Stimulated activated naive CD4-positive, alpha-beta T cell (primary cell): ENCODE results near the gene ATP6V1F.

ENCODE experiments used
- DNase-seq, 6 experiments: peaks; one replicate each; lab custom pipeline; 2025; lab: John Stamatoyannopoulos, UW

ATP6V1F gene

DNA sequence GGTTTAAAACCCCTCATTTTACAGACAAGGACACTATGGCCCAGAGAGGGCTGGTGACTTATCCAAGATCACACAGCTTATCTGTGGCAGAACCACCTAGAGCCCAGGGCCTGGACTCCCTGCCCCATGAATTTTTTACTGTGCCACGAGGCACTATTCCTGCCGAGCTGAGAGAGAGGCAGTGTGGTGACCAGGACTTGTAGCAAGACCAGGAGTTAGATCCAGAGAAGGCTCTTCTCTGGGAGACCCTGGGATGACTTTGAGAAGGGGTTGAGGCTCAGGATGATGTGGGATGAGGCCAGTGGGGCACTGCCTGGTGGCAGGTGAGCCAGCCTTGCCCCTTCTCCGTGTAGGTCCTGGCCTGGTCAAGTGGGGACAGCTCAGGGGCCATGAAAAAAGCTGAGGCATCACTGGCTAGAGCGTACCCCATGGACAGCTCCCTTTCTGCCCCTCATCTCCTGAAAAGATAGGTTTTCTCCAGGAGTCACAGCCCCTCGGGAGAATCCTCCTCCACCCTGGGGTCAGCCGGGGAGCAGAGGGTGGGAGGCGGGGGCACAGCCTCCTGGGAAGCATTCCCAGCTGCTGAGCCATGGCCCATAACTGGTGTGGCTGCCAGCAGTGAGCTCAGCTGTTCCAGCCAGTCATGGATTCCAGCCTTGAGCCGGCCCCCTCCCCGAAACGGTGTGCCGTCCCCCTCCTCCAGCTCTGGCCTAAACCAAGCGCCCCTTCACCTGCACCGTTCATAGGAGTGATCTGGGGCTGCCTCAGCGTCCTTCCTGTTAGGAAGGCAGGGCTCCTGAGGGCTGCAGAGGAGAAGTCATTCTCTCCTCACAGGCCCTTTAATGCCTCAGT, 26.6 kb upstream of the ATP6V1F start:
- no peak for DNase-seq

DNA sequence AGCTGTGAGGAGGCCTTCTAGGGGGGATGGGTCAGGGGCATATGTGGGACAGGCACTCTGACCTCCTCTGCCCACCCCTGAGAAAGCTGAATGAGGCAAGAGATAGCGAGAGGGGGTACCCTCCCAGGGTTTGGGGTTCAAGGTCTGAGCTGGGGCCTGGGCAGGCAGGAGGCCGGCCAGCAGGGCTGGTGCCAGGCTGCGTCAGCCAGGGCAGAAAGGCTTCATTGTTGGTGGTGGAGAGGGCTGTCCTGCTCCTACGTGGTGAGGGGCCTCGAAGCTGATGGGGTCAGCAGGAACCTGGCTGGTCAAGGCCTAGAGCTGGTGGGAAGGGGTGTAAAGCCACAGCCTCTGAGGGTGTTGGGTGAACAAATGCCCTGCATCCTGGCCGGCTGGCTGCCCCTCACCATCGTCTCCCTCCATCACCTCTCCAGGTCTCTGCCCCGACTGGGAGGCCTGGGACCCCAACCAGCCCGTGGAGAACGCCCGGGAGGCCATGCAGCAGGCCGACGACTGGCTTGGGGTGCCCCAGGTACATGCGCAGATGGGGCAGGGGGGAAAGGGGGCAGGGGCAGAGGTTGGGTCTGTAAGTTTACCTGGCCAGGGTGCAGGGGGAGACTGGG, 25.8 kb upstream of the ATP6V1F start:
- DNase-seq: no peak

DNA sequence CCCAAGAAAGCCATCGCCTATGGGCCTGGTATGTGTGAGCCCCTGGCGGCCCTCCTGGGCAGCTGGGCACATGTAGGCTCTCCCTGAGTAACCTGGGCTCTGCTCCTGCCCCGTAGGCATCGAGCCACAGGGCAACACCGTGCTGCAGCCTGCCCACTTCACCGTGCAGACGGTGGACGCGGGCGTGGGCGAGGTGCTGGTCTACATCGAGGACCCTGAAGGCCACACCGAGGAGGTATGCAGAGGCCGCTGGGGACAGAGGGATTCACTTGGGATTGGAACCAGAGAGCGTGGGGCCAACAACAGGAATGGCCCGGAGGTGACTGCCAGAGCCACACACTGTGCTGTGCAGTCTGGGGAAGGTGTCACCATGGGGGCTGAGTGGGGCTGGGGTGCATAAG, 25.1 kb upstream of the ATP6V1F start:
- DNase-seq: no peak

DNA sequence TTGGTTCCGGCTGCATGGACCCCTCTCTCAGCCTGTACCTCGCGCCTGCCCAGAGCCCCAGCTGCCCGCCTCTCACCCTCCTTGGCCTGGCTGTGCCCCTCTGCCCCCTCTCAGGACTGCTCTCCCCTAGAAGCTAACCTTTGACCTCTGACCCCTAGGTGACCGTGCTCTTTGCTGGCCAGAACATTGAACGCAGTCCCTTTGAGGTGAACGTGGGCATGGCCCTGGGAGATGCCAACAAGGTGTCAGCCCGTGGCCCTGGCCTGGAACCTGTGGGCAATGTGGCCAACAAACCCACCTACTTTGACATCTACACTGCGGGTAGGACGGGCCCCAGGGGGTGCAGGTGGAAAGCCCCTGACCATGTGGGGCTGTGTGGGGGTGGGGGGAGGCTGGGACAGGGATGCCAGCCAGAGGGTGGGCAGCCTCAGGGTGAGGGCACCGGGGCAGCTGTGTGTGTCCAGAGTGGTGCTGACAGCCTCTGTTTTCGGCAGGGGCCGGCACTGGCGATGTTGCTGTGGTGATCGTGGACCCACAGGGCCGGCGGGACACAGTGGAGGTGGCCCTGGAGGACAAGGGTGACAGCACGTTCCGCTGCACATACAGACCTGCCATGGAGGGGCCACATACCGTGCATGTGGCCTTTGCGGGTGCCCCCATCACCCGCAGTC, 24.4 kb upstream of the ATP6V1F start:
- no peak for DNase-seq

DNA sequence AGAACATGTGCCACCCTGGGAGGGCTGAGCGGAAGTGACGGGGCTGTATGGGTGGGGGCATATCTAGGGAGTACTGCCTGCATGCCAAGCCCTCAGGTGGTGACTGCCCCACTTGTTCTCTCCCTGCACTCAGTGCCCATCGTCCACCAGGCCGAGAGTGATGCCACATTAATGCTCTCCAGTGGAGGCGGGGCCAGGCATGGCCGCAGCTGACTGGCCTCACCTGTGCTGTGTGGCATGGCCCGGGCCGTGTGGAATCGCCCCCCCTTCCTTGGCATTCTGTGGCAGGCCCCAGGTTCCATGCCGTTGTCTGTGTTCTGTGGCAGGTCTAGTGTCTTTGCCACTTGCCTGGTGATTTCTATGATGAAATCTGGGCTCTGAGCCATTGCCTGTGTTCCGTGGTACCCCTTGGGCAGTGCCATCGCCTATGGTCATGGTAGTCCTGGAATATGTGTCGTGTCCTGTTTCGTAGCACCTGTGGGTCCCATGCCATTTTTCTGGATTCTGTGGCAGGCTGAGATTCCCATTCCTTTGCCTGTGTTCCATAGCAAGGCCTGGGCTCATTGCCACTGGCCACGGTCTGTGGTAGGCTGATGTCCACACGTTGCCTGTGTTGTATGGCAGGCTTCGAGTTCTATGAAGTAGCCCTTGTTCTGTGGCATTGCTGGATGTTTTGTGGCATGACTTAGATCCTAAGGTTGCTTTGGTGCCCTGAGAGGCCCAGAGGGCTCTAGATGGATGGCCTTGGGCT, 23.5 kb upstream of the ATP6V1F start:
- no peak for DNase-seq

DNA sequence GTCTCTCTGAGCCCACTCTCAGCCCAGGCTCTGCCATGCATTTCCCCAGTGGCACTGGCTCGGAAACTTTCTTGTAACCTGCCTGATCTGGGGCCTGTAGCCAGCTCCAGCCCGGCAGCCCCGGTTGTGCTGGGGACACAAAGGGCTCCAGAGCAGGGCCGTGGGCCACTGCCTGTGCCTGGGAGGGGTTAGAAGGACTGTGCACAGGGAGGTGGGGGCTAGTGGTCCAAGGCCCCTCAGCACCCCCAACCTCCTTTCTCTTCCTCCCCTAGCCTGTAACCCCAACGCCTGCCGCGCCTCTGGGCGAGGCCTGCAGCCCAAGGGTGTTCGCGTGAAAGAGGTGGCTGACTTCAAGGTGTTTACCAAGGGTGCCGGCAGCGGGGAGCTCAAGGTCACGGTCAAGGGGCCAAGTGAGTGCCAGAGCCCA, 22.9 kb upstream of the ATP6V1F start:
- DNase-seq: no peak

DNA sequence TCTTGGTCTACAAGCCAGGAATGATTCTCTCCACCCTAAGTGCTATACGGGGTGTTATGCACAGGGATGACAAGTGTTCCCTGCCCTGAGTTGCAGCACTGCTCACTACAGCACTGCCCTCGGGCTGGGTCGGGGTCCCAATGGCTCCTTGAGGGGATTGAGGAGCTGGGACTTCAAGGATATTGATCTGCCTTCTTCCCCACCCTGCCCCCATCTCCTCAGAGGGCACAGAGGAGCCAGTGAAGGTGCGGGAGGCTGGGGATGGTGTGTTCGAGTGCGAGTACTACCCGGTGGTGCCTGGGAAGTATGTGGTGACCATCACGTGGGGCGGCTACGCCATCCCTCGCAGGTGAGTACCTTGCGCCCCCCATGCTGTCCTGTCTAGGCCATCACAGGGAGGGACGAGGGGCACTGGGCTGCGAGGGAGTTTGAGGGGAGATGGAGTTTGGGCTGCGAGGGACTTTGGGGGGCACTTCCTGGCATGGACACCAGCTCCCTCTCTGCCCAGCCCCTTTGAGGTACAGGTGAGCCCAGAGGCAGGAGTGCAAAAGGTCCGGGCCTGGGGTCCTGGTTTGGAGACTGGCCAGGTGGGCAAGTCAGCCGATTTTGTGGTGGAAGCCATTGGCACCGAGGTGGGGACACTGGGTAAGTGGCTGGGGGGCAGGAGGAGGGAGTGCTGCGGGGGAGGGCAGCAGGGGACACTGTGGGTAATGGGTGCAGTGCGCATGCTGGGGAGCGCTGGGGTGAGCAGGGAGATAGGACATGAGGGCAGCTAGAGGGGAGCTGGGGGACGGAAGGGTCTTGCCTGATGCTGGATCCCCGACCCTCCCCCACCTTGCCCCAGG, 22.1 kb upstream of the ATP6V1F start:
- no peak for DNase-seq

DNA sequence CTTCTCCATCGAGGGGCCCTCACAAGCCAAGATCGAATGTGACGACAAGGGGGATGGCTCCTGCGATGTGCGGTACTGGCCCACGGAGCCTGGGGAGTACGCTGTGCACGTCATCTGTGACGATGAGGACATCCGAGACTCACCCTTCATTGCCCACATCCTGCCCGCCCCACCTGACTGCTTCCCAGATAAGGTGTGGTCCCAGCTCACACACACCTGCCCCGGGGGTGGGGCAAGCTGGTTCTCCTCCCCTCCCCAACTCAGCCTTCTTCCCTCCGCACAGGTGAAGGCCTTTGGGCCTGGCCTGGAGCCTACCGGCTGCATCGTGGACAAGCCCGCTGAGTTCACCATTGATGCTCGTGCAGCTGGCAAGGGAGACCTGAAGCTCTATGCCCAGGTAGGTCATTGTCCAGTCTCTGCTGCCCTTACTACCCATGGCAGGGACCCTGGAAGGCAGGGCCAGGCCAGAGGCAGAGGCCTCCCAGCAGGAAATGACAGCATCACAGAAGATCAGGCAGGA, 21.4 kb upstream of the ATP6V1F start:
- no peak for DNase-seq

DNA sequence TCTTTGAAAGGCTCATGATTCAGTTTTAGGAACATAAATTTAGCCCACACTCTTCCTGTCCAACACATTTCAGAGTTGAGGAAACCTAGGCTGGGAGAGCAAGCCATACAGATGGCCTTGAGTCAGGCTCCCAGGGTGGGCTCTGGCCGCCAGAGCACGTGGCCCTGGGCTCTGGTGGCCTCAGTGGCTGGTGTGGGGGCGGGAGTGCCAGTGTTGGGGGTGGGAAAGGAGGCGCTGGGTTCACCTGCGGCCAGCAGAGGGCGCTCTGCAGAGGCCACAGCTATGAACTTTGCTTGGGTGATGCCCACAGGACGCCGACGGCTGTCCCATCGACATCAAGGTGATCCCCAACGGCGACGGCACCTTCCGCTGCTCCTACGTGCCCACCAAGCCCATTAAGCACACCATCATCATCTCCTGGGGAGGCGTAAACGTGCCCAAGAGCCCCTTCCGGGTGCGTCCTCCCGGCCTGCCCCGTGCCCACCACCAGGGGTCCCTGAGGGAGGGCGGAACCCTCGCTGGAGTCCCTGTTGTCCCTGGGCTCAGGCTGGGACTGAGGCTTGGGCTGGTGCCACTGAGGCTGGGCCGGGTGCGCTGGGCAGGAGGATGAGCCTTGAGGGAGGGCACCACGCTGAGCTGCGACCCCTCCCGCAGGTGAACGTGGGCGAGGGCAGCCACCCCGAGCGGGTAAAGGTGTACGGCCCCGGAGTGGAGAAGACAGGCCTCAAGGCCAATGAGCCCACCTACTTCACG, 20.6 kb upstream of the ATP6V1F start:
- DNase-seq: peak; percentile 8 to 53 (median 37)

DNA sequence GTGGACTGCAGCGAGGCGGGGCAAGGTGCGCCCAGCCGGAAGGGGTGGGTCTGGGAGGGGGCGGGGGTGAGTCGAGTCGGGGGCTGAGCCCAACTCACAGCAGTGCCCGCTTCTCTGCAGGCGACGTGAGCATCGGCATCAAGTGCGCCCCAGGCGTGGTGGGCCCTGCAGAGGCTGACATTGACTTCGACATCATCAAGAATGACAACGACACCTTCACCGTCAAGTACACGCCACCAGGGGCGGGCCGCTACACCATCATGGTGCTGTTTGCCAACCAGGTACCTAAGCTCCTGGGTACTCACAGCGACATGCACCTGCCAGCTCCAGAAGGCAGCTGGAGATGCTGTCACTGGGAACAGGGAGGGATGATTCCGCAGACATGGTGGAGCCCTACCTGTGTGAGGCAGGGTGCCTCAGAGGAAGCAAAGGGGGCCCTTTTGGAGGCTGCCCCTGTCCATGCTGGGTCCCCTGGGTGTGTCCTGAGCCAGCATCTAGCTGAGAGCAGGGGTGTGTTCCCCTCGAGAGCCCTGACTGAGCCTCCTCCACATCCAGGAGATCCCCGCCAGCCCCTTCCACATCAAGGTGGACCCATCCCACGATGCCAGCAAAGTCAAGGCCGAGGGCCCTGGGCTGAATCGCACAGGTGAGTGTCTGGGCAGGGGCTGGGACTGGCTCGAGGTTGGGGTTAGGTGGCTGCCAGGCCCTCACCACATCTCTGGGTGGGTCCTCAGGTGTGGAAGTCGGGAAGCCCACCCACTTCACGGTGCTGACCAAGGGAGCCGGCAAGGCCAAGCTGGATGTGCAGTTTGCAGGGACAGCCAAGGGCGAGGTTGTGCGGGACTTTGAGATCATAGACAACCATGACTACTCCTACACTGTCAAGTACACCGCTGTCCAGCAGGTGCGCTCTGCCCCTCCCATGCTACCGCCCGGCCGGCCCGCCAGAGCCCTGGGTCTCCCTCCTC, 19.7 kb upstream of the ATP6V1F start:
- DNase-seq: no peak

DNA sequence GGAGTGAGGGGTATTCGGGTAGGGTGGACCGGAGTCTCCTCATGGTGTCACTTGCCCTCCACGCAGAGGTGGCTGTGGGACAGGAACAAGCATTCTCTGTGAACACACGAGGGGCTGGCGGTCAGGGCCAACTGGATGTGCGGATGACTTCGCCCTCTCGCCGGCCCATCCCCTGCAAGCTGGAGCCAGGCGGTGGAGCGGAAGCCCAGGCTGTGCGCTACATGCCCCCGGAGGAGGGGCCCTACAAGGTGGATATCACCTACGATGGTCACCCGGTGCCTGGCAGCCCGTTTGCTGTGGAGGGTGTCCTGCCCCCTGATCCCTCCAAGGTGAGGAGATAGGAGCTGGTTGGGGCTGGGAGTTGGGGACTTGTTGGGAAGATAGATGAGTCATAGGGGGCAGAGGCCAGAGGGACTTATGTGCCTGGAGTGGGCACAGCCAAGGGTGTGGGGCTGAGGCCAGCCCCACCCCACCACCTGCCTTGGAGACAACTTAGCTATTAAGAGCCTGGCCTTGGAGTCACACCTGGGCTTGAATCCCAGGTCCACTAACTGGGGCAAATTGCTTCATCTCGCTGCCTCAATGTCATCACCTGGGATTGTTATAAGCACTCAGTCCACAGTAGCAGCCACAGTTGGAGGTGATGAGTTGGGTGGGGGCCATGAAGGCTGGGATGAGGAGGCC, 18.6 kb upstream of the ATP6V1F start:
- DNase-seq: no peak

DNA sequence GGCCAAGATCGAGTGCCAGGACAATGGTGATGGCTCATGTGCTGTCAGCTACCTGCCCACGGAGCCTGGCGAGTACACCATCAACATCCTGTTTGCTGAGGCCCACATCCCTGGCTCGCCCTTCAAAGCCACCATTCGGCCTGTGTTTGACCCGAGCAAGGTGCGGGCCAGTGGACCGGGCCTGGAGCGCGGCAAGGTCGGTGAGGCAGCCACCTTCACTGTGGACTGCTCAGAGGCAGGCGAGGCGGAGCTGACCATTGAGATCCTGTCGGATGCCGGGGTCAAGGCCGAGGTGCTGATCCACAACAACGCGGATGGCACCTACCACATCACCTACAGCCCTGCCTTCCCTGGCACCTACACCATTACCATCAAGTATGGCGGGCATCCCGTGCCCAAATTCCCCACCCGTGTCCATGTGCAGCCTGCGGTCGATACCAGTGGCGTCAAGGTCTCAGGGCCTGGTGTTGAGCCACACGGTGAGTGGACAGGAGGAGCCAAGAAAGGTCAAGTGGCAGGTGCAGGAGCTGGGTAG, 17.8 kb upstream of the ATP6V1F start:
- no peak for DNase-seq

DNA sequence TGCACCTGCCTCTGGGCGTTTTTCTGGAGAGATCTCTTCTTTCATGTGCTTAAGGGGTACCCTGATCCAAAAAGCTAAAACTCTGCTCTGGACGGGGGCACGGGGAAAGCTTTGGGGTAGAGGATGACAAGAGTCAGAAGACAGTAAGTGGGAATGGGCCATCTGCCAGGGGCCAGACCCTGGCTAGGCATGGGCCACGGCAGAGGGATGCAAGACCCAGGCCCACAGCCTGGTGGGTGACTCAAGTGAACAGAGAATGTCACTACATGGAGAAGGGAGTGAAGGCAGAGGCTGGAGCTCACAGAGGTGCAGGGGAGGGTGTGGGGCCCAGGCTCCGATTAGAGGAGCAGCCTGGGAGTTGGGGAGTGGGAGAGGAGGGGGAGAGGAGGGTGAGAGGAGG, 17.2 kb upstream of the ATP6V1F start:
- DNase-seq: no peak

DNA sequence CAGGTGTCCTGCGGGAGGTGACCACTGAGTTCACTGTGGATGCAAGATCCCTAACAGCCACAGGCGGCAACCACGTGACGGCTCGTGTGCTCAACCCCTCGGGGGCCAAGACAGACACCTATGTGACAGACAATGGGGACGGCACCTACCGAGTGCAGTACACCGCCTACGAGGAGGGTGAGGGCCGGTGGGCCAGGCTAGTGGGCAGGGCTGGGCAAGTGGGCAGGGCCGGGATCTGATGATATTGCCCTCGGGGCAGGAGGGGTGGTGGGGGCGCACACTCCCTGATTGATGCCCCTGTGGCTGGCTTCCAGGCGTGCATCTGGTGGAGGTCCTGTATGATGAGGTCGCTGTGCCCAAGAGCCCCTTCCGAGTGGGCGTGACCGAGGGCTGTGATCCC, 16.7 kb upstream of the ATP6V1F start:
- no peak for DNase-seq

DNA sequence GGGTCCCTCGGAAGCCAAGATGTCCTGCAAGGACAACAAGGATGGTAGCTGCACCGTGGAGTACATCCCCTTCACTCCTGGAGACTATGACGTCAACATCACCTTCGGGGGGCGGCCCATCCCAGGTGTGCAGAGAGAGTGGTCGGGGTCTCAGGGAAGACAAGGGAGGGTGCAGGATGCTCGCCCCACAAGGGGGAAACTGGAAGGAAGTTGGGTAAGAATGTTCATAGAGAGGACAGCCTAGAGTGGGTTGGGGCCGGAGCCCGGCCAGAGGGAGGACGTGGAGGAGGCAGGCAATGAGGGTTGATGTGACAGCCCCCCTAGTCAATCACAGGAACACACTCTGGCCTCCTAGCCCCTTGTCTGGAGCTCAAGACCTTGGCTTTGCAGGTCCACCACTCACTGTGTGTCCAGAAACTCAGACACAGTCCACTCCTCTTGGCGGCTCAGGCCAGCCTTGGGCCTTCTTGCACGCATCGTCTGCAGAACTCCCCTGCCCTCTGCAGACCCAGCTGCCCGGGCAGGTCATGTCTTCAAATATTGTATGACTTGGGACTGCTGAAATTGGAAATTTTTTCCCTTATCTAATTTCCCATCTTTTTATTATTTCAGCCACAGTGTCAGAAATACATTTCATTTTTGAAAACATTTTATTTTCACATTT, 15.7 kb upstream of the ATP6V1F start:
- DNase-seq: no peak

DNA sequence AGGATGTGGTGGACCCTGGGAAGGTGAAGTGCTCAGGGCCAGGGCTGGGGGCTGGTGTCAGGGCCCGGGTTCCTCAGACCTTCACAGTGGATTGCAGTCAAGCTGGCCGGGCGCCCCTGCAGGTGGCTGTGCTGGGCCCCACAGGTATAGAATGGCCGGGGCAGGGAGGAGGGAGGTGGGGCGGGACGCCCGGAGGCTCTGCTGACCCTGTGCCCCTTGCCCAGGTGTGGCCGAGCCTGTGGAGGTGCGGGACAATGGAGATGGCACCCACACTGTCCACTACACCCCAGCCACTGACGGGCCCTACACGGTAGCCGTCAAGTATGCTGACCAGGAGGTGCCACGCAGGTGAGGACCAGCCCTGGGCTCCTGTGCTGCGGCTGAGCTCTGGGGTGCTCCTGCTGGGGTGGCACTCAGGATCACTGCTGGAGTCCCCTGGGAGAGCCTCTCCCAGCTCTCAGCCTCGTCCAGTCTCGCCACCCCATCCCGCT, 14.9 kb upstream of the ATP6V1F start:
- no peak for DNase-seq

DNA sequence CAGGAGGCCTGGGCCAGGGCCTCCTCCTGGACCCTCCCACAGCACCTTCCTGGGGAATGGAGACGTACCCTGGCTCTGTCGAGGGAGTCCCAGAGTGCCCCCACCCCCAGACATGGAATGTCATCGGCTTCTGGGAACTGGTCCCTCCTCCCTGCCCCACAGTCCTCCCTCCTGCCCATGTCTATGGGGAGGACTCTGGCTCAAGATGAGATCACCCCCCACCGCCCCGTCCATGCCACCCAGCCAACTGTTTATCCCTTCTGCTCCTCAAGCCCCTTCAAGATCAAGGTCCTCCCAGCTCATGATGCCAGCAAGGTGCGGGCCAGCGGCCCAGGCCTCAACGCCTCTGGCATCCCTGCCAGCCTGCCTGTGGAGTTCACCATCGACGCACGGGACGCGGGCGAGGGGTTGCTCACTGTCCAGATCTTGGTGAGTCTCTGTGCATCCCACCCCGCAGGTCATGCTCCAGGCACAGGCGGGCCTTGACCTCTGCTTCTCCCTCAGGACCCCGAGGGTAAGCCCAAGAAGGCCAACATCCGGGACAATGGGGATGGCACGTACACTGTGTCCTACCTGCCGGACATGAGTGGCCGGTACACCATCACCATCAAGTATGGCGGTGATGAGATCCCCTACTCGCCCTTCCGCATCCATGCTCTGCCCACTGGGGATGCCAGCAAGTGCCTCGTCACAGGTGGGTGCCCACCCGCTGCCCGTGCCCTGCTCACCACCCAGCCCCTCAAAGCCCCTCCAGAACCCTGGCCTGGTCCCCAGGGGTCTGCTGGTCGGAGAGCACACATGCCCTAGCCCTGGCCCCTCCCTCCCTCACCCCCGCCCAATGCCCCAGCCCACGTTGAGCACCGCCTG, 14.1 kb upstream of the ATP6V1F start:
- DNase-seq: no peak
